Neural cell (in vitro differentiated cells): ENCODE measurements around the gene HK1.

Experiments used
- SMC3 ChIP-seq: fragments of 450-650 bp; conservative IDR thresholded peaks from 2 replicates; pipeline ENCODE4 v1.6.1; 2014; ENCODE audit warnings: antibody characterized with exemption, mild to moderate bottlenecking, moderate library complexity; ENCODE audit not compliant: poor library complexity
- TF ChIP-seq, protein P1 (sequence below): IDR thresholded peaks from 2 replicates; pipeline ENCODE4 v1.6.1; 2012; ENCODE audit warnings: borderline replicate concordance
- TF ChIP-seq, protein P2 (sequence below): fragments of 450-650 bp; IDR thresholded peaks from 2 replicates; pipeline ENCODE4 v1.5.1; 2014; ENCODE audit warnings: antibody characterized with exemption, mild to moderate bottlenecking, moderate library complexity; ENCODE audit not compliant: poor library complexity, severe bottlenecking

DNA sequence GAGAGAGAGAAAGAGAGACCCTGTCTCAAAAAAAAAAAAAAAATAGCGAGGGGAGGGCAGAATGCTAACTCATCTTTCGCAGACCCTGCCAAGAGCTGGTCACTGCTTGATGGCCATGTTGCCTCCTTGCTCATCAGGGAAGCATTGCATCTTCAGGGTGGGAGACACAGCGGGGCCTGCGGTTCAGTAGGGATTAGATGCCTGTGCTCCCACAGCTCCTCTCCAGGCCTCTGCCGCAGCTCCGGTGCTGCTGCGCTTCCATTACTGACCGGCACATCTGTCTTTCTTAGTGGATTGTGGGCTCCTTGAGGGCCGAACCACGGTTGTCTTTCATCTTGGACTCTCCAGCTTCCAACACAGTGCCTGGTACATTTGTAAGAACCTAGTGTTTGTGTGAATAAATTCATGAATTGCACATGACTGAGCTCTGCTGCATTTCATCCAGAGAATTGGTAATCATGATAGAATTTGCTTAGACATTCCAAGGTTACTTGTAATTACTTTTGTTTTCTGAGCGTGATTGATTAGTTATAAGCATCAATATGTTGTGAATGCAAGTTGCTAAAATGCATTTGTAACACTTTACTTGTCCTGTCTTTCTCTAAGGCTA is 16.8 kb downstream of the HK1 start:
- TF ChIP-seq, protein P1, sequence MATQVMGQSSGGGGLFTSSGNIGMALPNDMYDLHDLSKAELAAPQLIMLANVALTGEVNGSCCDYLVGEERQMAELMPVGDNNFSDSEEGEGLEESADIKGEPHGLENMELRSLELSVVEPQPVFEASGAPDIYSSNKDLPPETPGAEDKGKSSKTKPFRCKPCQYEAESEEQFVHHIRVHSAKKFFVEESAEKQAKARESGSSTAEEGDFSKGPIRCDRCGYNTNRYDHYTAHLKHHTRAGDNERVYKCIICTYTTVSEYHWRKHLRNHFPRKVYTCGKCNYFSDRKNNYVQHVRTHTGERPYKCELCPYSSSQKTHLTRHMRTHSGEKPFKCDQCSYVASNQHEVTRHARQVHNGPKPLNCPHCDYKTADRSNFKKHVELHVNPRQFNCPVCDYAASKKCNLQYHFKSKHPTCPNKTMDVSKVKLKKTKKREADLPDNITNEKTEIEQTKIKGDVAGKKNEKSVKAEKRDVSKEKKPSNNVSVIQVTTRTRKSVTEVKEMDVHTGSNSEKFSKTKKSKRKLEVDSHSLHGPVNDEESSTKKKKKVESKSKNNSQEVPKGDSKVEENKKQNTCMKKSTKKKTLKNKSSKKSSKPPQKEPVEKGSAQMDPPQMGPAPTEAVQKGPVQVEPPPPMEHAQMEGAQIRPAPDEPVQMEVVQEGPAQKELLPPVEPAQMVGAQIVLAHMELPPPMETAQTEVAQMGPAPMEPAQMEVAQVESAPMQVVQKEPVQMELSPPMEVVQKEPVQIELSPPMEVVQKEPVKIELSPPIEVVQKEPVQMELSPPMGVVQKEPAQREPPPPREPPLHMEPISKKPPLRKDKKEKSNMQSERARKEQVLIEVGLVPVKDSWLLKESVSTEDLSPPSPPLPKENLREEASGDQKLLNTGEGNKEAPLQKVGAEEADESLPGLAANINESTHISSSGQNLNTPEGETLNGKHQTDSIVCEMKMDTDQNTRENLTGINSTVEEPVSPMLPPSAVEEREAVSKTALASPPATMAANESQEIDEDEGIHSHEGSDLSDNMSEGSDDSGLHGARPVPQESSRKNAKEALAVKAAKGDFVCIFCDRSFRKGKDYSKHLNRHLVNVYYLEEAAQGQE = no peak
- no peak for TF ChIP-seq SMC3
- TF ChIP-seq, protein P2, sequence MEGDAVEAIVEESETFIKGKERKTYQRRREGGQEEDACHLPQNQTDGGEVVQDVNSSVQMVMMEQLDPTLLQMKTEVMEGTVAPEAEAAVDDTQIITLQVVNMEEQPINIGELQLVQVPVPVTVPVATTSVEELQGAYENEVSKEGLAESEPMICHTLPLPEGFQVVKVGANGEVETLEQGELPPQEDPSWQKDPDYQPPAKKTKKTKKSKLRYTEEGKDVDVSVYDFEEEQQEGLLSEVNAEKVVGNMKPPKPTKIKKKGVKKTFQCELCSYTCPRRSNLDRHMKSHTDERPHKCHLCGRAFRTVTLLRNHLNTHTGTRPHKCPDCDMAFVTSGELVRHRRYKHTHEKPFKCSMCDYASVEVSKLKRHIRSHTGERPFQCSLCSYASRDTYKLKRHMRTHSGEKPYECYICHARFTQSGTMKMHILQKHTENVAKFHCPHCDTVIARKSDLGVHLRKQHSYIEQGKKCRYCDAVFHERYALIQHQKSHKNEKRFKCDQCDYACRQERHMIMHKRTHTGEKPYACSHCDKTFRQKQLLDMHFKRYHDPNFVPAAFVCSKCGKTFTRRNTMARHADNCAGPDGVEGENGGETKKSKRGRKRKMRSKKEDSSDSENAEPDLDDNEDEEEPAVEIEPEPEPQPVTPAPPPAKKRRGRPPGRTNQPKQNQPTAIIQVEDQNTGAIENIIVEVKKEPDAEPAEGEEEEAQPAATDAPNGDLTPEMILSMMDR = no peak
